ENCODE results near the gene FRRS1.

FRRS1 gene

GRCh38 chr1:99725996-99726395 lies 40.4 kb downstream of the FRRS1 start:
- ATAC-seq: no peak

DNA sequence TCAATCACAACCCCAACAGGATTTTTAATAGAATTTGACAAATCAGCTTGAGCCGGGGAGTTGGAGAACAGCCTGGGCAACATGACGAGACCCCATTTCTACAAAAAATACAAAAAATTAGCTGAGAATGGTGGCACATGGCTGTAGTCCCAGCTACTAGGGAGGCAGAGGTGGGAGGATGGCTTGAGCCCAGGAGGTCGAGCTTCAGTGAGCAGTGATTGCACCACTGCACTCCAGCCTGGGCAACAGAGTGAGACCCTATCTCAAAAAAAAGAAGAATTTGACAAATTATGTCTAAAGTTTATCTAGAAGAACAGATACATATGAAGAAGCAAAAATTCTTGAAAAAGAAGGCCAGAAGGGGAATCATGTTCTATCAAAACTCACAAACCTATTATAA lies 43.2 kb downstream of the FRRS1 start:
- DNase-seq (ENCODE audit: low spot score in 2 of 2) (no peak), ATAC-seq (no peak)
- no peaks in the 10 kb centered on the region for H3K36me3 Mint-ChIP-seq
- no peak overlapping the region for H3K4me3 Mint-ChIP-seq
- no peaks in the 10 kb centered on the region for H3K4me1 Mint-ChIP-seq
- no peaks in the 10 kb centered on the region for H3K9me3 Mint-ChIP-seq
- H3K27ac Mint-ChIP-seq: no peak overlapping the region

More at GRCh38 chr1:99725996-99726395, 40.4 kb downstream of the FRRS1 start:
- no peak overlapping the region for H3K4me3 Mint-ChIP-seq
- no peaks in the 10 kb centered on the region for H3K4me1 Mint-ChIP-seq
- H3K27ac Mint-ChIP-seq: no peak overlapping the region
- H3K36me3 Mint-ChIP-seq: no peaks in the 10 kb centered on the region
- no peaks in the 10 kb centered on the region for H3K9me3 Mint-ChIP-seq
- DNase-seq (ENCODE audit: low spot score in 2 of 2): no peak

- Mint-ChIP-seq H3K4me3 (no peak overlapping the region), H3K9me3 (no peaks in the 10 kb centered on the region), H3K36me3 (no peaks in the 10 kb centered on the region), H3K27ac (no peak overlapping the region), H3K4me1 (no peaks in the 10 kb centered on the region)
- DNase-seq (ENCODE audit: low spot score in 2 of 2) (no peak), ATAC-seq (no peak)
Observed at GRCh38 chr1:99717005-99717404, 49.4 kb downstream of the FRRS1 start.

- no peak overlapping the region for H3K27ac Mint-ChIP-seq
- DNase-seq (ENCODE audit: low spot score in 2 of 2) (no peak), ATAC-seq (no peak)
- H3K9me3 Mint-ChIP-seq: no peaks in the 10 kb centered on the region
- H3K4me1 Mint-ChIP-seq: peaks cover 6% of the 10 kb centered on the region
- no peak overlapping the region for H3K4me3 Mint-ChIP-seq
- H3K36me3 Mint-ChIP-seq: no peaks in the 10 kb centered on the region
Observed at GRCh38 chr1:99713006-99713405, 53.4 kb downstream of the FRRS1 start.

DNA sequence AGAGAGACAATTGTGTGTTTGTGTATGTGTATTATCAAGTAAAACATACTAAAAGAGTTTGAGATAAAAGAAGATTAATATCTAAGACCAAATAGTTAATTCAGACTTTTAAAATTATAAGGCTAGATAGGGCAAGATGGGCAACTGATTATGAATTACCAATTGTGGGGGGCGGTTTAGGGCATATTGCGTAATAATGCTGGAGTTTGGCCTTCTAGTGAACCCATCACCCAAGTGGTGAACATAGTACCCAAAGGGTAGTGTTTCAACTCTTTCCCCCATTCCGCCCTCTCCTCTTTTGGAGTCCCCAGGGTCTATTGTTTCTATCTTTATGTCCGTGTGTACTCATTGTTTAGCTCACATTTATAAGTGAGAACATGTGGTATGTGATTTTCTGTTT lies 55.4 kb downstream of the FRRS1 start:
- Mint-ChIP-seq H3K36me3 (no peaks in the 10 kb centered on the region), H3K4me1 (peaks cover 6% of the 10 kb centered on the region), H3K27ac (no peak overlapping the region), H3K4me3 (no peak overlapping the region), H3K9me3 (no peaks in the 10 kb centered on the region)
- ATAC-seq (no peak), DNase-seq (ENCODE audit: low spot score in 2 of 2) (no peak)

- DNase-seq (ENCODE audit: low spot score in 2 of 2) (peak; percentile 37 to 70), ATAC-seq (no peak)
- H3K4me3 Mint-ChIP-seq: no peak overlapping the region
- peaks cover 12% of the 10 kb centered on the region for H3K4me1 Mint-ChIP-seq
- no peaks in the 10 kb centered on the region for H3K9me3 Mint-ChIP-seq
- no peak overlapping the region for H3K27ac Mint-ChIP-seq
- no peaks in the 10 kb centered on the region for H3K36me3 Mint-ChIP-seq
Observed at GRCh38 chr1:99707535-99708142, 58.8 kb downstream of the FRRS1 start.

GRCh38 chr1:99705385-99705784 lies 61.0 kb downstream of the FRRS1 start:
- Mint-ChIP-seq H3K36me3 (no peaks in the 10 kb centered on the region), H3K27ac (no peak overlapping the region), H3K4me3 (no peak overlapping the region), H3K9me3 (no peaks in the 10 kb centered on the region), H3K4me1 (peaks cover 10% of the 10 kb centered on the region)
- DNase-seq (ENCODE audit: low spot score in 2 of 2) (no peak), ATAC-seq (no peak)

- Mint-ChIP-seq H3K4me3 (peak overlapping the region; percentile 9), H3K27ac (no peak overlapping the region), H3K36me3 (no peaks in the 10 kb centered on the region)
Observed at GRCh38 chr1:99704356-99704816, 62.0 kb downstream of the FRRS1 start.

GRCh38 chr1:99702221-99702620 lies 64.2 kb downstream of the FRRS1 start:
- Mint-ChIP-seq H3K4me1 (peaks cover 6% of the 10 kb centered on the region), H3K27ac (no peak overlapping the region), H3K9me3 (no peaks in the 10 kb centered on the region), H3K36me3 (no peaks in the 10 kb centered on the region), H3K4me3 (no peak overlapping the region)
- DNase-seq (ENCODE audit: low spot score in 2 of 2) (no peak), ATAC-seq (no peak)

More at GRCh38 chr1:99704356-99704816, 62.0 kb downstream of the FRRS1 start:
- Mint-ChIP-seq H3K4me1 (peaks cover 6% of the 10 kb centered on the region), H3K9me3 (no peaks in the 10 kb centered on the region)
- ATAC-seq (no peak), DNase-seq (ENCODE audit: low spot score in 2 of 2) (no peak)

DNA sequence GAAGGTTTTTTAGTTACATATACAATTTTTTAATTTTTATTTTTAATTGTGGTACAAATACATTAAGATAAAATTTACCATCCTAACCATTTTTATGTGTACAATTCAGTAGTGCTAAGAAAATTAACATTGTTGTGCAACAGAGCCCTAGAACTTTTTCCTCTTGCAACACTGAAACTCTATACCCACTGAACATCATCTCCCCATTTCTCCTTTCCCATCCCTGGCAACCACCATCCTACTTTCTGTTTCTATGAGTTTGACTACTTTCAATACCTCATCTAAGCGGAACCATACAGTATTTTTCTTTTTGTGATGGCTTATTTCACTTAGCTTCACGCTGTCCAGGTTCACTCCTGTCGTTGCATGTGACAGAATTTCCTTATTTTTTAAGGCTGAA lies 66.4 kb downstream of the FRRS1 start:
- Mint-ChIP-seq H3K4me3 (no peak overlapping the region), H3K9me3 (no peaks in the 10 kb centered on the region), H3K36me3 (no peaks in the 10 kb centered on the region), H3K4me1 (peaks cover 6% of the 10 kb centered on the region), H3K27ac (no peak overlapping the region)
- DNase-seq (ENCODE audit: low spot score in 2 of 2) (no peak), ATAC-seq (no peak)

DNA sequence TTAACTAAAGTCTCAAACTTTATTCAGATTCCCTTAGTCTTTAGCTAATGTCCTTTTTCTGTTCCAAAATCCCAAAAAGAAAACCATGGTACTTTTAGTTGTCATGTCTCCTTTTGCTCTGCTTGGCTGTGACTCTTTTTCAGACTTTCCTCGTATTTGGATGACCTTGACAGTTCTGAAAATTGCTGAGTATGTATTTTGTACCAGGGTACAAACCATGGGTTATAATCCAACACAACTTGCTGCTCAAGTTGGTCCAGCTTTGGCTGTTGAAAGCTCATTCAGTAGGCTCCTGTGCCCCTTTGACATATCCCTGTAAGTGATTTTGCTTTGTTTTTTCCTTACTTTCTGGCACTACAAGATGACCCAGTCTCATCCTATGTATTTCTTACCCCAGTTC lies 68.9 kb downstream of the FRRS1 start:
- ATAC-seq (no peak), DNase-seq (ENCODE audit: low spot score in 2 of 2) (no peak)
- no peak overlapping the region for H3K4me3 Mint-ChIP-seq
- no peaks in the 10 kb centered on the region for H3K36me3 Mint-ChIP-seq
- H3K27ac Mint-ChIP-seq: no peak overlapping the region
- H3K9me3 Mint-ChIP-seq: no peaks in the 10 kb centered on the region
- no peaks in the 10 kb centered on the region for H3K4me1 Mint-ChIP-seq

GRCh38 chr1:99696616-99697015 lies 69.8 kb downstream of the FRRS1 start:
- DNase-seq (ENCODE audit: low spot score in 2 of 2) (no peak), ATAC-seq (no peak)
- H3K27ac Mint-ChIP-seq: no peak overlapping the region
- no peak overlapping the region for H3K4me3 Mint-ChIP-seq
- H3K4me1 Mint-ChIP-seq: no peaks in the 10 kb centered on the region
- no peaks in the 10 kb centered on the region for H3K36me3 Mint-ChIP-seq
- no peaks in the 10 kb centered on the region for H3K9me3 Mint-ChIP-seq

DNA sequence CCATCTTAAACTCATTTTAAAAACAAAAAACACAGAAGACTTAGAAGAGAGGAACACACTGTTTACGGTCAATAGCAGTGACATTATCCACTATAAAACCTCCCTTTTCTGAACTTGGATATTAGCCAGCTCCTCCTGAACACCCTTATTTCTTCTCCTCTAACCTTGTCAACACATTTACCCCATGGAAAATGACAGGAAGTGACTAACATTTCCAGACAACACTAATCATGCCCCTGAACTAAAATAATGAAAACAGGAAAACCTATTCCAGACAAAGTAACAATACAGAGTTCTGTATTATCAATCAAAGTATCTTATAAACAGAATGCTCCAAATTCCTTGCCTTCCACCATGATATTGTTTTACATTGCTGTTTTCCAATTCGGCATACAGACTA lies 75.3 kb downstream of the FRRS1 start:
- no peaks in the 10 kb centered on the region for H3K4me1 Mint-ChIP-seq
- no peak overlapping the region for H3K4me3 Mint-ChIP-seq
- H3K36me3 Mint-ChIP-seq: no peaks in the 10 kb centered on the region
- no peak overlapping the region for H3K27ac Mint-ChIP-seq
- DNase-seq (ENCODE audit: low spot score in 2 of 2): no peak
- no peak for ATAC-seq
- no peaks in the 10 kb centered on the region for H3K9me3 Mint-ChIP-seq

DNA sequence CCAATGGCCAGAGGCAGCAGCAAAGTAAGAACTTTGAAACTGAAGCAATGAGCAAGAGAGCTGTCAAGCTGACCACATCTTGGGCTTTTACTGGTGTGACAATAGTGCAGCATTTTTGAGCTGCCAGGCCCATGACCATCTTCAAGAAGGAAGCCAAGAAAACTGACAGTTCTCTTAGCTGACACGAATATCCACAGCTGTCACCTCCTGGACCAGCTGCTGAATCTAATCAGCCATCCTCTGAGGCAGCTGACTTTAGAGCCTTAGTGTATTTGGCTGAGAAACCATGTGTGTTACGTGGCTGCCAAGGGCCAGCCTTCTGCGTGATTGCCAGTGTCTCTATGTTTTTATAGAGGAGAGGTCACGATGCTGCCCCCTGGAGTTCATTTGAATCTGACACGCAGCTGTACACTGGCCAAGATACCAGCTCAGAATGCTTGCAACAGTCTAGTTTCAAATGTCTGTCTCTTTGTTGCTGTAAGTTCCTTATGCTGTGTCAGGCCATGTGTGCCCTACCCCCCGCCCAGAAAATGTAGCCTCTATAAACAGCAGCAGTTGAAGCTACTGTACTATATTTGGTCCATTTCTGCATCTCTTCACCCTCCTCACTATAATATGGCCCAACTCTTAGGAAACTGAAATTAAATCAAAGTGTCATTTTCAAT lies 80.8 kb downstream of the FRRS1 start:
- DNase-seq (ENCODE audit: low spot score in 2 of 2) (peak; percentile 12 to 66), ATAC-seq (peak; percentile 73)
- no peaks in the 10 kb centered on the region for H3K36me3 Mint-ChIP-seq
- no peak overlapping the region for H3K27ac Mint-ChIP-seq
- H3K9me3 Mint-ChIP-seq: no peaks in the 10 kb centered on the region
- no peaks in the 10 kb centered on the region for H3K4me1 Mint-ChIP-seq
- H3K4me3 Mint-ChIP-seq: no peak overlapping the region

- Mint-ChIP-seq H3K36me3 (no peaks in the 10 kb centered on the region), H3K4me3 (no peak overlapping the region), H3K4me1 (no peaks in the 10 kb centered on the region), H3K9me3 (no peaks in the 10 kb centered on the region), H3K27ac (no peak overlapping the region)
- no peak for DNase-seq (ENCODE audit: low spot score in 2 of 2)
- no peak for ATAC-seq
Observed at GRCh38 chr1:99682291-99682751, 84.1 kb downstream of the FRRS1 start.

- Mint-ChIP-seq H3K4me3 (no peak overlapping the region), H3K27ac (no peak overlapping the region), H3K36me3 (no peaks in the 10 kb centered on the region), H3K4me1 (no peaks in the 10 kb centered on the region), H3K9me3 (no peaks in the 10 kb centered on the region)
- DNase-seq (ENCODE audit: low spot score in 2 of 2): no peak
- ATAC-seq: no peak
Observed at GRCh38 chr1:99681583-99681982, 84.9 kb downstream of the FRRS1 start.

Measured in stimulated activated effector memory CD8-positive, alpha-beta T cell treated with anti-CD3 and anti-CD28 coated beads, Interleukin-12 subunit alpha, Interleukin-12 subunit beta, amount 100 ng/mL, for 72 hours (primary cell).